Thymus (tissue), 11 donors: ENCODE measurements around the gene LRRC8B. TPM values are rescaled to one million over a fixed set of nuclear protein-coding genes. Genes with fewer than 3 reads are reported as not detected.

Experiments used
- DNase-seq, 9 donors: peaks; one replicate each; pipeline ENCODE4 v3.0.0-alpha.2; 2013; ENCODE audit warnings: low spot score in 9 of 9, low read depth in 6 of 9, missing footprints in 1 of 9
- H3K27ac ChIP-seq, 2 donors: one replicate each; pipeline ENCODE4 v1.5.1; 2013; ENCODE audit warnings: control low read depth in 1 of 2, low read depth in 1 of 2, low read length in 1 of 2, mild to moderate bottlenecking in 1 of 2, moderate library complexity in 1 of 2
- H3K27me3 ChIP-seq, 2 donors: one replicate each; pipeline ENCODE4 v1.5.1; 2013; ENCODE audit warnings: low read length in 1 of 2; ENCODE audit not compliant: control insufficient read depth in 2 of 2, insufficient read depth in 1 of 2
- H3K36me3 ChIP-seq, 2 donors: one replicate each; pipeline ENCODE4 v1.5.1; 2013; ENCODE audit warnings: low read length in 1 of 2, mild to moderate bottlenecking in 1 of 2, moderate library complexity in 1 of 2; ENCODE audit not compliant: control insufficient read depth in 2 of 2, insufficient read depth in 2 of 2
- H3K4me1 ChIP-seq, 2 donors: one replicate each; pipeline ENCODE4 v1.5.1; 2013; ENCODE audit warnings: low read length in 2 of 2; ENCODE audit not compliant: control insufficient read depth in 2 of 2, insufficient read depth in 2 of 2
- H3K4me3 ChIP-seq, 2 donors: one replicate each; pipeline ENCODE4 v1.5.1; 2013; ENCODE audit warnings: low read length in 2 of 2, control low read depth in 1 of 2, mild to moderate bottlenecking in 1 of 2
- H3K9me3 ChIP-seq, 2 donors: one replicate each; pipeline ENCODE4 v1.5.1; 2013; ENCODE audit warnings: low read length in 1 of 2, mild to moderate bottlenecking in 1 of 2; ENCODE audit not compliant: control insufficient read depth in 2 of 2, insufficient read depth in 1 of 2
- WGBS: extraction: QIAGEN DNeasy Blood & Tissue Kit; methylation state at CpG from one replicate; pipeline ENCODE4 v1.1.7; 2013; 5-methylcytosine and 5-hydroxymethylcytosine counted together
- polyA plus RNA-seq: library from polyadenylated mRNA; stranded (reverse); fragments of 200-250 nt; gene quantifications from one replicate; pipeline ENCODE4 v1.2.3, GENCODE V29; 2013
- total RNA-seq: library from RNA; stranded (reverse); fragments of 120-200 nt; gene quantifications from one replicate; pipeline ENCODE4 v1.2.4, GENCODE V29; 2013
- donor health status: healthy.

The LRRC8B gene
- total and polyA plus RNA-seq, 2 donors = 3.5 to 4.7 TPM

- Histone ChIP-seq H3K4me3 (no peak overlapping the region), H3K9me3 (no peaks in the 10 kb centered on the region), H3K36me3 (no peaks in the 10 kb centered on the region), H3K4me1 (no peaks in the 10 kb centered on the region), H3K27me3 (no peaks in the 10 kb centered on the region), H3K27ac (no peak overlapping the region)
- DNase-seq = no peak
- 98% methylated on average over 5 of the region's 5 CpGs for WGBS
Observed at GRCh38 chr1:89550995-89551394, 26.4 kb downstream of the LRRC8B start.

GRCh38 chr1:89552471-89553081 is 27.9 kb downstream of the LRRC8B start:
- no peak overlapping the region for H3K4me3 ChIP-seq

DNA sequence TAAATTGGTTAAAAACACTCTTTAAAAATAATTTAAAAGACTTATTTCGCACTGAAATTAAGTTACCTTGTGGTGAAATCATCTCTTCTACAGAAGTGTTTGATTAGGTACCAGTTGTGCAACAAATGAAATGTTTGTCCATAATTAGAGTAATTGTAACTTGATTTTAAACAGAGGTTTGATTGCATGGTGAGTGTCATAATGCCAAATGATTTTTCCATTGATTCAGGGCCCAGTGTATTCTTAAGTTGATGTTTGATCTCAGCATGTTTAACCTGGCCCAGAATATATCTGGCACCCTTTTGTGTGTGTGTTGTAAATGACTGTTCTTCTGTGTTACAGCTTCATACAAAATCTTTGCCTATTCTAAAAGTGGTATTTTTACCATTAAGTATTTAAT is 28.5 kb downstream of the LRRC8B start:
- Histone ChIP-seq H3K36me3 (no peaks in the 10 kb centered on the region), H3K27ac (no peak overlapping the region), H3K27me3 (no peaks in the 10 kb centered on the region), H3K4me3 (no peak overlapping the region), H3K9me3 (no peaks in the 10 kb centered on the region), H3K4me1 (no peaks in the 10 kb centered on the region)
- 95% methylated on average over 1 of the region's 1 CpG for WGBS
- no peak for DNase-seq

More at GRCh38 chr1:89552471-89553081, 27.9 kb downstream of the LRRC8B start:
- Histone ChIP-seq H3K27me3 (no peaks in the 10 kb centered on the region), H3K4me1 (no peaks in the 10 kb centered on the region), H3K36me3 (no peaks in the 10 kb centered on the region), H3K9me3 (no peaks in the 10 kb centered on the region), H3K27ac (no peak overlapping the region)
- 34% methylated on average over 2 of the region's 2 CpGs for WGBS
- peak in 6 of 9 donors; percentile 2 to 38 (median 10) for DNase-seq

GRCh38 chr1:89555550-89555949 is 30.9 kb downstream of the LRRC8B start:
- WGBS = 95% methylated on average over 2 of the region's 2 CpGs
- H3K4me1 ChIP-seq = no peaks in the 10 kb centered on the region
- H3K4me3 ChIP-seq = no peak overlapping the region
- no peaks in the 10 kb centered on the region for H3K27me3 ChIP-seq
- H3K9me3 ChIP-seq = no peaks in the 10 kb centered on the region
- no peak for DNase-seq
- H3K27ac ChIP-seq = no peak overlapping the region
- no peaks in the 10 kb centered on the region for H3K36me3 ChIP-seq

DNA sequence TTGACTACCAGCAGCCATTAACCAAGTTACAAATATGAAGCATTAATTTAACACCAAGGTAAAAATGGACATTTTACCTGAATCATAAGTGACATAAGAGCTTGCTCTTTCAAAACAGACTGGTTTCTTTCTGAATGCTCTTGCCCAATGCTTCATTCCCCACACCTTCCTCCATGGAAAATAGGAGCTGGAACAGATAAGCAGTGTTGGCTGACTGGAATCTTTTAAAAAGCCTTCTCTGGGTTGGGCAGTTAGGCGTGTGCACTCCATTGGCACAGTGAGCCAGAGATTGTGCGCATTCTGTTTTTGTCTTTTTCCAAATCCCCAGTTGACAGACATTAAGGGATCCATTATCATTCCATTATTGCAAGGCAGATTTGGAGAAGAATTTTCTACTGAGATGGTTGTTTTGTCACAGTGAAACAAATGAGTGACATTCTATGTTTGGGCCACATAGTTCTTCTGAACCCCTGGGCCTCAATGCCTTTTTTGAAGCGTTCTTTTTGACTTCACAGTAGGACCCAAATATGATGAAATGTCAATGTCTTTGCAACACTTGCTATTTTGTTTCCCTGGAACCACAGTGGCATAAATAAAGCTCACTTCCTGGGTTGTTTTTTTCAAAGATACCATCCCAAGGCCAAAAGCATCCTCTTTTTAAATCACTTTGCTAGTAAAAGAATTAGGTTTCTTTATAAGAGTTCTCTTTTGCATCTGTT is 32.3 kb downstream of the LRRC8B start:
- WGBS = over 99% methylated on average over 3 of the region's 3 CpGs
- Histone ChIP-seq H3K27ac (no peak overlapping the region), H3K4me3 (no peak overlapping the region), H3K4me1 (no peaks in the 10 kb centered on the region), H3K27me3 (no peaks in the 10 kb centered on the region), H3K9me3 (no peaks in the 10 kb centered on the region), H3K36me3 (no peaks in the 10 kb centered on the region)
- DNase-seq = no peak

- DNase-seq = no peak
- 97% methylated on average over 3 of the region's 3 CpGs for WGBS
- Histone ChIP-seq H3K27ac (no peak overlapping the region), H3K27me3 (no peaks in the 10 kb centered on the region), H3K4me3 (no peak overlapping the region), H3K36me3 (no peaks in the 10 kb centered on the region), H3K9me3 (no peaks in the 10 kb centered on the region), H3K4me1 (no peaks in the 10 kb centered on the region)
Observed at GRCh38 chr1:89557445-89557825, 32.8 kb downstream of the LRRC8B start.

DNA sequence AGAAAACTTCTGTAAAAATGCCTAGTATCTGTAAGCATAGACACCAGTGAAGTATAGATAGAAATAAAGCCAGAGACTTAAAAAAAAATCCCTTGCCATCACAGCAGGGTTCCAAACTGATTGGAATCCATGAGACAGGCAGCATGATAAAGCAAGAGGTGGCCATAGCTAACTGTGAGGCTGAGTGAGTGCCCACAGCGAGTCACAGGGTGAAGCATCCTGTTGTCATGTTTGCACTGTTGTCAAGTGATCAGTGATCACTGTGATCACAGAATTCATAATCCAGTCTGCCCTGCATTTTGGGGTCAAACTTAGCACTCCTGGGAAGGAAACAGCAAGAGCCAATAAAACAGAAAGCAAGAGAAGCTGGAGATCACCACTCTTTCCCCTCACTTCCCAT is 33.3 kb downstream of the LRRC8B start:
- Histone ChIP-seq H3K4me1 (no peaks in the 10 kb centered on the region), H3K9me3 (no peaks in the 10 kb centered on the region), H3K27me3 (no peaks in the 10 kb centered on the region), H3K4me3 (no peak overlapping the region), H3K27ac (no peak overlapping the region), H3K36me3 (no peaks in the 10 kb centered on the region)
- WGBS = 98% methylated on average over 1 of the region's 1 CpG
- DNase-seq = no peak

DNA sequence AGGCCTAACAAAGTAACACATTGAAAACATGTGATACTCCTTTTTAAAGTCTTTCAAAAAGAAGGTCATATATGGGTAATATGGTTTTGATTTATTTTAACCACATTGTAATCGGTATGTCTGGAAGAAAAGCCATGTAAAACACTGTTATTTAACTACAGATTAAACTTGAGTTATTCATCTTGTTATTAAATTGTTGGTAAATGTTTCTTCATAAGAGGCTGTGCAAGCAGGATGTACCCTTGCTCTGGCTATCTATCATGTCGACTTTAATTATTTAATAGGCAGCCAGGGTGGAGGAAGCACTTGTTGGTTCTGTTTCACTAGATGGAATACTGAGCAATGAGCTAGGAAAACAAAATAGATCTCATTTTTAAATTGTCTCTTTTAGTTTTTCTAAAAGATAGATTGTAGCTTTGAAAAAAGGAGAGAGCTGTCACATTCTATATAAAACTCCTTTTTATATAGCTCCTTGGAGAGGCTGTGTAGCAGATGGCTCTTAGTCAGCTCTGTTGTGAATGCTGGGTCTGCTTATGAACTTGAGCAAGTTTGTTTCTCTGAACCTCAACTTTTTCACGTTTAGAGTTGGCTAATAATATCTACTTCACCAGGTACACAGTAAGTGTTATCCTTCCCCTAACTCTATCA is 39.5 kb downstream of the LRRC8B start:
- DNase-seq = no peak
- H3K27ac ChIP-seq = no peak overlapping the region
- H3K4me1 ChIP-seq = no peaks in the 10 kb centered on the region
- no peaks in the 10 kb centered on the region for H3K27me3 ChIP-seq
- H3K4me3 ChIP-seq = no peak overlapping the region
- H3K9me3 ChIP-seq = no peaks in the 10 kb centered on the region
- H3K36me3 ChIP-seq = no peaks in the 10 kb centered on the region
- WGBS = 48% methylated on average over 3 of the region's 3 CpGs

GRCh38 chr1:89565521-89565920 is 40.9 kb downstream of the LRRC8B start:
- WGBS = 99% methylated on average over 6 of the region's 6 CpGs
- H3K4me1 ChIP-seq = no peaks in the 10 kb centered on the region
- no peaks in the 10 kb centered on the region for H3K27me3 ChIP-seq
- H3K4me3 ChIP-seq = no peak overlapping the region
- H3K27ac ChIP-seq = no peak overlapping the region
- DNase-seq = no peak
- H3K9me3 ChIP-seq = no peaks in the 10 kb centered on the region
- no peaks in the 10 kb centered on the region for H3K36me3 ChIP-seq
